Measurements from ENCODE around the gene CIZ1.
"Not testable (repeated sequence)": the region's sequence is repeated elsewhere in the genome, so short reads cannot be mapped to it uniquely, and the experiment has no call there.

CIZ1 gene

GRCh38 chr9:128191406-128192046 lies at the start of gene CIZ1:
TSS of gene CIZ1 (minus strand) at chr9:128191572. CDS start at chr9:128190857, 715 bp downstream.
- peak; percentile 92 for DNase-seq

- no peak for DNase-seq
Observed at GRCh38 chr9:128233817-128234406, 42.5 kb upstream of the CIZ1 start.

- DNase-seq: no peak
Observed at GRCh38 chr9:128232528-128233428, 41.4 kb upstream of the CIZ1 start.

GRCh38 chr9:128231638-128232527 lies 40.5 kb upstream of the CIZ1 start:
- no peak for DNase-seq

- DNase-seq: not testable (repeated sequence)
Observed at GRCh38 chr9:128230897-128231296, 39.5 kb upstream of the CIZ1 start.

GRCh38 chr9:128226412-128226801 lies 35.0 kb upstream of the CIZ1 start:
- peak; percentile 67 for DNase-seq

GRCh38 chr9:128225770-128226411 lies 34.5 kb upstream of the CIZ1 start:
- no peak for DNase-seq

GRCh38 chr9:128224877-128225276 lies 33.5 kb upstream of the CIZ1 start:
- DNase-seq: no peak

GRCh38 chr9:128222880-128223670 lies 31.7 kb upstream of the CIZ1 start:
- no peak for DNase-seq

- DNase-seq: no peak
Observed at GRCh38 chr9:128222026-128222425, 30.7 kb upstream of the CIZ1 start.

- DNase-seq: no peak
Observed at GRCh38 chr9:128219831-128220230, 28.5 kb upstream of the CIZ1 start.

- peak; percentile 96 for DNase-seq
Observed at GRCh38 chr9:128218518-128219389, 27.4 kb upstream of the CIZ1 start.

GRCh38 chr9:128218172-128218517 lies 26.8 kb upstream of the CIZ1 start:
- no peak for DNase-seq

GRCh38 chr9:128216781-128217553 lies 25.6 kb upstream of the CIZ1 start:
- DNase-seq: no peak

- no peak for DNase-seq
Observed at GRCh38 chr9:128215491-128216409, 24.4 kb upstream of the CIZ1 start.

- DNase-seq: no peak
Observed at GRCh38 chr9:128214571-128215490, 23.5 kb upstream of the CIZ1 start.

- DNase-seq: no peak
Observed at GRCh38 chr9:128213746-128214497, 22.6 kb upstream of the CIZ1 start.

All from suppressor macrophage treated with lipopolysaccharide for 4 hours (primary cell).